NOMO-1 treated with DMSO at 0.1 percent for 48 hours (cell line): Measurements from ENCODE around the gene TCERG1L.
"Not testable (repeated sequence)": the region's sequence is repeated elsewhere in the genome, so short reads cannot be mapped to it uniquely, and the experiment has no call there.

Experiments
- DNase-seq: peaks from one replicate; lab custom pipeline; 2025; ENCODE audit not compliant: unreplicated experiment; lab: John Stamatoyannopoulos, UW

Gene TCERG1L, protein sequence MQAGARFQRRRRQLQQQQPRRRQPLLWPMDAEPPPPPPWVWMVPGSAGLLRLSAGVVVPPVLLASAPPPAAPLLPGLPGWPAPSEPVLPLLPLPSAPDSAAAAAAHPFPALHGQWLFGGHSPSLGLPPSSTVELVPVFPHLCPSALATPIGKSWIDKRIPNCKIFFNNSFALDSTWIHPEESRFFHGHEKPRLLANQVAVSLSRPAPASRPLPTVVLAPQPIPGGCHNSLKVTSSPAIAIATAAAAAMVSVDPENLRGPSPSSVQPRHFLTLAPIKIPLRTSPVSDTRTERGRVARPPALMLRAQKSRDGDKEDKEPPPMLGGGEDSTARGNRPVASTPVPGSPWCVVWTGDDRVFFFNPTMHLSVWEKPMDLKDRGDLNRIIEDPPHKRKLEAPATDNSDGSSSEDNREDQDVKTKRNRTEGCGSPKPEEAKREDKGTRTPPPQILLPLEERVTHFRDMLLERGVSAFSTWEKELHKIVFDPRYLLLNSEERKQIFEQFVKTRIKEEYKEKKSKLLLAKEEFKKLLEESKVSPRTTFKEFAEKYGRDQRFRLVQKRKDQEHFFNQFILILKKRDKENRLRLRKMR

DNA sequence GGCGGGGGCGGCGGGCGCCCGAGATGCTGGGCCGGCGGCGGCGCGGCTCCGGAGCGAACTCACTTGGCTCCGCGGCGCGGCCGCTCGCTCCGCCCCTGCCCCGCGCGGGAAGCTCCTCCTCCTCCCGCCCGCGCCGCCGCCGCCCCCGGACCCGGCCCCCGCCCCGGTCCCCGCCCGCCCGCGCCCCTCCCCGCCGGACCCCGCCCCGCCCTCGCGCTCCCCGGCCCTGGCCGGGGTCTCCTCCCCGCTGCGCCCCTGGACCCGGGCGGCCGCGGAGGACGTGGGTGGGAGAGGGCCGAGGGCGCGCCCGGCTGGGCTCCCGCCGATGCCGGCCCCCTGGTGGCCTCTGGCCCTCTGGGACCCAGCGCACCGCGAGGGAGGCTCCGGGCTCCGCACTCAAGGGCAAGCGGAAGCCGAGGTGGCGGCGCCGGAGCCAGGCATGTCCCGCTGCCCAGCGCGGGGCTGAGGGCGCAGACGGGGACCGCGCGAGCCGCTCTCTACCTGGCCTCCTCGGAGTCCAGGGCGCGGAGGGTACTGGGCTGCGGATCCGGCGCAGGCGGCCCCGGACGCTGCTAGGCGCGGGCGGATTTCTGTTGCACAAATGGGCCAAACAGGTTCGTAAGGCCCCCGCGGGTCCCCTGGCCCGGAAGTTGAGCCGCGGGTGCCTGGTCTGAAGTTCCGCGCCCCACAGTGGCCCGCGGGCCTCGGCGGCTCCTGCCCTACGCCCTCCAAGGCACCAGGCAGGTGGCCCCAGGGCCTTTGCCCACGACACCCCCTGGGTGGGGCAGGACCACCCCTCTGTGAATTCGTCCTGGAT, at the start of gene TCERG1L:
TCERG1L (minus strand) TSS at position 61 of the 817 bp plus-strand sequence. CDS start 86 bp downstream, outside the sequence.
- DNase-seq, result no peak

DNA sequence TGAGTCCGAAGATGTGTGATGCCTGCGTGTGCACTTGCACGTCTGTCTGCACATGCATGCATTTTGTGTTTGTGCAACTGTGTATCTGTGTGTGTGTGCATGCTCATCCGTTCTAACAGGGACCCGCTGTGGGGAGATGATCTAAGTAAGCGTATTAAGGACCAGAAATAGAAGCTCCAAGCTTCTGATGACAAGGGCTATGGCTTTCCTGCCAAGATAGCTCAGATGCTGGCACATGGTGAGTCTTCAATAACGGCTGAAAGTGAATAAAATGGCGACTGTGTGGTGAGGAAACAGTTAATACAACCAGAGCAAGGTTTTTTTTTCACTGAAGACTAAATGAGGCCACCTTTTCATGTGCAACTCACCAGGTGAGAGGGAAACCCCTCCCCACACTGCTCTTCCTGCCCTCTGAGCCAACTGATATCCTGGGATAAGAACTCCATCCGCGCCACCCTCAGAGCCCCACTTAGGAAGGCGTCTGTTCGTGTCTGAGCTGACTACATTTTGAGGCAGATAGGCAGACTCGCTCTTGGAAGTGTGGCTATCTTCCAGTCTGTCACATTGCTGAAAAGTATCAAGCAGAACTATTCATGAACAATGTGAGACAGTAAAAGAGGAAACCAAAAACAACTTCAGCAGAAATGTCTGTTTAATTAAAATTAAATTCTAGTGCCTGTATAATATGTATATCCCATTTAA, 47.4 kb upstream of the TCERG1L start:
- DNase-seq, result no peak

DNA sequence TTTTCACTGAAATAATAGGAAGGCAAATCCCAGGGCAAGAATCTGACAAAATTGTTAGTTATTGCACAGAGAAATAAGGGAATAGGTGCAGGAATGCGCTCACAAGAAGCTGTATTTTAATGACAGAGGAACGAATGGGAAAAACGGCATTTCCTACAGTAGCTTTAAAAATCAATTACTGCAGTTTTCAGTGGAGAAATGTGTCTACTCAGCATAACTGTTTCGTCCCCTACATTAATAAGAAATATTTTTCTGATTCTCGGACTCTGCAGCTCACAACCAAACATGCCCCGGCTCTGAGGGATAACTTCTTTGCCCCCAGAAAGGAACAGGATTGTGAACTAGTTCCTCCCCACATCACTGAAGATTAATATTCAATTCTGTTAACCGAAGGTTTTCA, 44.9 kb upstream of the TCERG1L start:
- no peak for DNase-seq

DNA sequence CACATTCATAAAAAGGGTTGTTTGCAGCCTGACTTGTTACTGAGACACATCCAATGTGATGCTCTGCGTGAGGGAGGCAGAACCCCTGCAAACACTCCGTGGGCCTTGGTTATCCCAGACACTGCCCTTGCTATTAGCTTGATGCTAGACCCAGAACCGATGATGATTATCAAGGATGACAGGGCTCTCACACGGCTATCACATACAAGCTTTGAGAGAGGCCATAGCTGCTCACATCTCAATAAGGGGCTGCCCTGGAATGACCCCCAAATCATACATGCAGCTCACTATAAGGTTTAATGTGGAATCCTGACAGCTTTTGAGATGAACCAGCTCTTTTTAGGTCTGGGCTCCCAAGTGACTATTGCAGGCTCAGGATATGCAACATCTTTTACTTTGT, 44.4 kb upstream of the TCERG1L start:
- DNase-seq, result no peak

DNA sequence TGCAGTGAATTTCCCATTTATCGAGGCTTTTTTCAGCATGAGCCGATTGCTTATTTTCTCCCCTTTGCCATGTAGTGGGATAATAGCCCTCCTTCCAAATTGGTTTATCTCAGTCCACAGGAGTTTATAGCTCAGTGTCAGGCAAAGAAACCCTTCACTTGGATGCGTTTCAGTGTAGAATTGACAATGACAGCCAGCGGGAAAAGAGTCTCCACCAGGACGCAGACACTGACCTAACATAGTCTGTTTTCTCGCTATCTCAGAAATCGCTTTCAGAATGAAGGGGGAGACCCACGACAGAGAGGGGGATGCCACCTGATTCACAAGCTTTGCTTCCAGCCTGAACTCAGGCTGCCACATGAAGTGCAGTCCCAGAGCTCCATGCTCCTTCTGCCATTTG, 43.5 kb upstream of the TCERG1L start:
- DNase-seq, result no peak

- no peak for DNase-seq
These were observed 42.9 kb upstream of the TCERG1L start for GRCh38 chr10:131354380-131354779.

DNA sequence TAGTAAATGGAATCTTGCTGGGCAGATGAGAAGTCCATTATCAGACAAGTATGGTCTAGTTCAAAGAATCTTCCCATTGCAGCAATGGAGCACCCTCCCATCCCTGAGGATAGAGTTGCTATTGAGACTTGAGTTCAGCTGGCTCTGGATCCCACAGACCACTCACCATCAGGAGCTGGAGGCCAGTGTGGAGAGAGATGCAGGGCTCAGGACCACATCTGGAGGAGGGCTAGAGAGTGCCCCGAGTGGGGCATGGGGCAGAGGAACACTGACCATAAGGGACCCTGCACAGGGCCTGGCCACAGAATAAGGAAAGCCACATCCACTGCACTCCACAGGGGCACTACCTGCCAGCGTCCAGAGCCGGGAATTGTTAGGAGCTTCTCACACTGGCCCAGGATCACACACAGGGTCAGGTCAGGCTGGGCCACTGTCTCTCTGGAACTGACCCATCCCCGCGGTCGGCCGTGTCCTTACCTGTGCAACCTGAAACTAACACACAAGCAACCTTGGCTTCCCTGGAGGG, 41.3 kb upstream of the TCERG1L start:
- no peak for DNase-seq

DNA sequence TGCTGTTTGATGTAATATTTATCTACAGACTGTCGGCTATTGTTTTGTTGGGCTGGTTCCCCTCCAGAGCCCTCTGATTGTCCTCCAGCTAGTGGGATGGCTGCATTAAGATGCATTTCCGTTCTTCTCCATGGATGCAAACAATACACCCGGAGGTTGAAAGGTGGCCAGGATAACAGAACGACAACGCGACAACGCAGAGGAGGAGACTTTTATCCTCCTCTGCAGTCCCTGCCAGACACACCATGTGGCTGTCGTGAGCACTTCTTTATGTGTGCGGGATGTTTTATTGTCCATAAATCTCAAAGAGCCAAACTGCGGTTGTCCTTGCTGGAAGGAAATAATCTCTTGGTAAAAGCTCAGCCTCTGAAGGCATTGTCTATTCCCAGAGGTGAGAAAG, 39.1 kb upstream of the TCERG1L start:
- no peak for DNase-seq

- no peak for DNase-seq
These were observed 38.7 kb upstream of the TCERG1L start for GRCh38 chr10:131350245-131350644.

DNA sequence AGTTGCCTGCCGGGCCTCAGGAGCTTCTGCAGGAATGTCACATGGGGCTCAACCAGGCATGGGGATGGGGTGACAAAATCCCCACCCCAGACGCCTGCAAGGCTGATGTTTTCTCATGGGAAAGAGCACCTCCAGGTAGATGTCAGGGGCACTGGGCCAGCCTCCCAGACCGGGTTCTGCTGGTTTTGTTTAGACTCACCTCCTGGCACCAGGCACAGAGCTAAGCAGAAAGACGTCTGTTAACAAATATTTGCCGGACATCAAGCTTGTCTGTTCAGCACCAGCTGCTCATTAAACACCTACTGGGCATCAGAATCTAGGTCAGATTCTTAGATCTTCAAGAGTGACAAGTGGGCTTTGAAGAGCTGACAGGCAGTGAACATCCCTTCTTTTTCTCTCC, 34.9 kb upstream of the TCERG1L start:
- no peak for DNase-seq

DNA sequence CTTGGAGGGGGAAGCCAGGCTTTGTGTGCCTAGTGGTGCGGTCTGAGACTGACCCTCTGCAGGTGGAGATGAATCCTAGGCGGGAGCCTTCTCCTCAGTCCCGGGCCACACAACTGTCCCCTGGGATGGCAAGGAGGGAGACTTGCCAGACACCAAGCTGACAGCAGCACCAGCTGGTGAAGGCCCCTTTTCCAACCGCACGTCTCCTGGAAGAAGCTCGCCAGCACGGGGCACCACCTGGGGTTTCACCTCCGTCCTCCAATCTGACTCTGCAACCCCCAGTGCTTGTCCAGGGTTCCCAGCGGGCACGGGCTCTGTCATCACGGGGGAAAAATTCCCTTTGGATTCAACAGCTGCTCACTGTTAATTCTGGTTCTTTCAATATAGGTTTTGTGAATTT, 34.2 kb upstream of the TCERG1L start:
- DNase-seq, result no peak

GRCh38 chr10:131344747-131345146, 33.2 kb upstream of the TCERG1L start:
- DNase-seq, result no peak

GRCh38 chr10:131337741-131338140, 26.2 kb upstream of the TCERG1L start:
- no peak for DNase-seq

- no peak for DNase-seq
These were observed 21.3 kb upstream of the TCERG1L start for GRCh38 chr10:131332821-131333220.

GRCh38 chr10:131323880-131324279, 12.4 kb upstream of the TCERG1L start:
- DNase-seq, result no peak

GRCh38 chr10:131323025-131323424, 11.5 kb upstream of the TCERG1L start:
- no peak for DNase-seq

- DNase-seq, result not testable (repeated sequence)
These were observed 11.1 kb upstream of the TCERG1L start for GRCh38 chr10:131322575-131322974.

DNA sequence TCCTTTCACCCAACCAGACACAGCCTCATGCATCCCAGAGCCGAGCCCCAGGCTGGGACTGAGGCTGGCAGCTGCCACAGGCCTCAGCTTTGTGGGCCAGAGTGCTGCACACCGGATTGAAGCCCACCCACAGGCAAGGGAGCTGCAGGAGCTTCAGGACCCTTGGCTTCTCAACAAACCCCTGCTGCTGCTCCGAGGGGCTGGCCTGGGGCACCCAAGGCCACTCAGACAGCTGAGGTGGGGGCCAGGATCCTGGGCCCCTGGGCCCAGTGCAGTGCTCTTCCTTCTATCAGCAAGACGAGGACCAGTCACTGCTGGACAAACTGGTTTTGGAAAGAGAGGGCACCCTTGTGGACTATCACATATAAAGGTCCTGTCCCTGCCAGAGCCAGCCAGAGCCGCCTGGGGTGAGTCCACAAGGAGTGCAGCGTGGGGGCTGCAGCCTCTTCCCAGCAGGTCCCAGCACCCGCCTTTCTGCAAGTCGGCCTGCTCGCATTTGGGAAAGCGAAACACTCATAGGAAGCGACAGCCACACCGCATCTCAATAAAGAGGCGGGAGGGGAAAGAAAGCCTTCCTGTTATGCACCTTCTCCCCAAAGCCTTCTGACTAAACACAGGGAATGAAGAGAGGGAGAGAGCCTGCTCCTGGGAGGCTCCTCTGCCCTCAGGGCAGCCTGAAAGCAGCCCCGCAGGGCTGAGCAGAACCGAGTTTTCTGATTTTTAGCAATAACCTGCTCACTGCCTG, 9.5 kb upstream of the TCERG1L start:
- DNase-seq, result no peak

- DNase-seq, result no peak
These were observed 7.3 kb upstream of the TCERG1L start for GRCh38 chr10:131318814-131319213.

GRCh38 chr10:131318291-131318690, 6.8 kb upstream of the TCERG1L start:
- DNase-seq, result no peak
